Heart right ventricle (tissue), 16 donors: ENCODE results near the gene DSP. TPM values are rescaled to one million over a fixed set of nuclear protein-coding genes. Genes with fewer than 3 reads are reported as not detected.

ENCODE experiments used
- ATAC-seq, 8 donors: fragments of 200-7000 bp; cut with Tn5 transposase; one replicate each; pipeline ENCODE4 v1.9.1; 2020; ENCODE audit warnings: mild to moderate bottlenecking in 8 of 8, moderate library complexity in 8 of 8, moderate number of reproducible peaks in 1 of 8
- DNase-seq, 2 donors: peaks; one replicate each; pipeline ENCODE4 v3.0.0-alpha.2; 2020
- H3K27ac ChIP-seq, 10 donors: fragments of 200-600 bp; sonication (generic) in 2 of 10; one replicate each; pipeline versions ENCODE4 v1.5.0 to v1.8.0; 2020 to 2022; ENCODE audit warnings: mild to moderate bottlenecking in 3 of 10
- H3K27me3 ChIP-seq, 7 donors: fragments of 200-600 bp; one replicate each; pipeline ENCODE4 v1.8.0; 2021 to 2022; ENCODE audit warnings: mild to moderate bottlenecking in 2 of 7
- H3K36me3 ChIP-seq, 9 donors: fragments of 200-600 bp; sonication (generic) in 1 of 9; one replicate each; pipeline versions ENCODE4 v1.5.0 to v1.8.0; 2020 to 2022; ENCODE audit warnings: mild to moderate bottlenecking in 2 of 9
- H3K4me1 ChIP-seq, 9 donors: fragments of 200-600 bp; sonication (generic) in 1 of 9; one replicate each; pipeline versions ENCODE4 v1.5.0 to v1.8.0; 2020 to 2022; ENCODE audit warnings: mild to moderate bottlenecking in 4 of 9
- H3K4me3 ChIP-seq, 10 donors: fragments of 200-600 bp; sonication (generic) in 2 of 10; one replicate each; pipeline versions ENCODE4 v1.5.0 to v1.8.0; 2020 to 2022; ENCODE audit warnings: mild to moderate bottlenecking in 7 of 10, moderate library complexity in 2 of 10
- H3K9me3 ChIP-seq, 11 donors: fragments of 200-600 bp in 10 of 11; sonication (generic) in 2 of 11; one replicate each; pipeline versions ENCODE4 v1.5.0 to v1.8.0; 2013 to 2022; ENCODE audit warnings: mild to moderate bottlenecking in 2 of 11, control low read depth in 1 of 11, moderate library complexity in 1 of 11
- WGBS, 2 donors: extraction: QIAGEN DNeasy Blood & Tissue Kit; methylation state at CpG; one replicate each; pipeline ENCODE4 v1.1.7; 2013; ENCODE audit warnings: inconsistent platforms in 1 of 2; 5-methylcytosine and 5-hydroxymethylcytosine counted together
- intact Hi-C, 10 donors: fragments of 100-400 bp; cut with DNase I; formaldehyde crosslinking; loops; one replicate each; pipeline versions ENCODE4 v1.11.1 to v1.14.2; 2022
- polyA plus RNA-seq, 2 donors: library from polyadenylated mRNA; stranded (reverse); fragments of 200-250 nt; gene quantifications; one replicate each; pipeline ENCODE4 v1.2.3, GENCODE V29; 2013
- total RNA-seq, 10 donors: library from RNA; stranded (reverse); fragmentation: NEBNext Ultra II Directional in 3 of 10; extraction: Animal tissue kit (Norgen Biotek cat#: 25700) in 3 of 10; gene quantifications; one replicate each; pipeline versions ENCODE4 v1.2.1 to v1.2.4, GENCODE V29; 2021 to 2023
- TF ChIP-seq, protein P1 (sequence below), 9 donors: fragments of 200-600 bp; sonication (generic) in 2 of 9; IDR thresholded peaks; one replicate each; pipeline versions ENCODE4 v1.5.0 to v1.8.0; 2021 to 2022; ENCODE audit warnings: antibody characterized with exemption in 9 of 9, mild to moderate bottlenecking in 5 of 9, moderate library complexity in 1 of 9
- donor health status: Arrhythmogenic right ventricular cardiomyopathy.
- donor health status: ischemic (EF 13 %, LVEDD 7.1; RV severe dilation, severe dysfunction).
- donor health status: healthy with polysubstance abuse.
- donor health status: DM: no; HTN: yes; CAD: no.
- donor health status: DM: no; HTN: no; CAD: no.
- donor health status: ischemic (EF 25% LVEDD 6.9; RV normal size, moderate dysfunction).
- donor health status: ischemic (EF 25% LVEDD 5.7; RV mildly dilated, moderate dysfunction).
- donor health status: healthy.
- donor health status: DM: yes; HTN: yes; CAD: no.
- donor health status: Ischemic cardiomyopathy.
- donor health status: ischemic (EF 35%, LVEDD 5.7; RV mildly dilated, moderate dysfunction).
- donor health status: nonischemic (EF 11% LVEDD 7.7; RV severe dilation, severe dysfunction).
- donor health status: DM: yes; HTN: yes; CAD: no.
- donor health status: PGD.
- donor health status: ischemic (EF 29% LVEDD 5.4; RV normal size, mild dysfunction).
- donor health status: nonischemic (EF 23%, LVEDD 6.1; RV moderate dilation, normal function).

The DSP gene
- total and polyA plus RNA-seq, 12 donors = 56.5 to 471 (median 355) TPM

DNA sequence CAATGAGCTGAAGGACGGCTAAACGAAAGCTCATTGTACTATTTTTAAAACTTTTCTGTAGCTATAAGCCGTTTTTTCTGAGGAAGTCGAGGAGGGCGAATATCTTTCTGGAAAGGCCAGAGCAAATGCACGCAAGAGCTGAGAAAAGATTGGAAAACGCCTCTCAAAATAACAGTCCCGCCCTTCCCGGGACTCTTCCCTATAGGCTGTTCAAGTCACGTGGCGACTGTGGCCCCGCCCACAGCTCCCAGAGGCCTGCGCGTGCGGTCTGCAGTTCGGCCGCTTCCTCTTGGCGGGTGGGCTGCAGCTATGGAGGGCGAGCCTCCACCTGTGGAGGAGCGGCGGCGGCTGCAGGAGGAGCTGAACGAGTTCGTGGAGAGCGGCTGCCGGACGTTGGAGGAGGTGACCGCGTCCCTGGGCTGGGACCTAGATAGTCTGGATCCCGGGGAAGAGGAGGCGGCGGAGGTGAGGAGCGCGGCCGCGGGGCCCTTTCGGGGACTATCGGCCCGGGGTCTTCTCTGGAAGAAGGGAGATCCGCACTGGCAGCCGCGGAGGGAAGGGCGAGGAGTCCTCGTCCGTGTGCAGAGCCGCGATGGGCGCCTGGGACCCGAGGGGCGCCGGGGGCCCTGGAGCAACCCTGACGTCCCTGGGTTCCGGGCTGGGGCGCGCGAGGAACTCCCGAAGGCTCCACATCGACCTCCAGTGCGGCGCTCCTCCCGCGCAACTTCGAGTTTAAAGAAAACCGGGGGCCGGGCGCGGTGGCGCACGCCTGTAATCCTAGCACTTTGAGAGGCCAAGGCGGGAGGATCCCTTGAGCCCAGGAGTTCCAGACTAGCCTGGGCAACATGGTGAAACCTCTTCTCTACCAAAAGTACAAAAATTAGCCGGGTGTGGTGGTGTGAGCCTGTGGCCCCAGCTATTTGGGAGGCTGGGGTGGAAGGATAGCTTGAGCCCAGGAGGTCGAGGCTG is 48.8 kb downstream of the DSP start, which contains the start of gene SNRNP48:
Gene SNRNP48 (plus strand): TSS at position 250 of the 969 bp plus-strand sequence. CDS start 60 bp downstream, at position 310.
- H3K4me3 ChIP-seq = peak within 1 kb of the TSS; percentile 63 to 100 (median 90)
- no peaks in the 10 kb centered on the region for H3K9me3 ChIP-seq
- TF ChIP-seq, protein P1, sequence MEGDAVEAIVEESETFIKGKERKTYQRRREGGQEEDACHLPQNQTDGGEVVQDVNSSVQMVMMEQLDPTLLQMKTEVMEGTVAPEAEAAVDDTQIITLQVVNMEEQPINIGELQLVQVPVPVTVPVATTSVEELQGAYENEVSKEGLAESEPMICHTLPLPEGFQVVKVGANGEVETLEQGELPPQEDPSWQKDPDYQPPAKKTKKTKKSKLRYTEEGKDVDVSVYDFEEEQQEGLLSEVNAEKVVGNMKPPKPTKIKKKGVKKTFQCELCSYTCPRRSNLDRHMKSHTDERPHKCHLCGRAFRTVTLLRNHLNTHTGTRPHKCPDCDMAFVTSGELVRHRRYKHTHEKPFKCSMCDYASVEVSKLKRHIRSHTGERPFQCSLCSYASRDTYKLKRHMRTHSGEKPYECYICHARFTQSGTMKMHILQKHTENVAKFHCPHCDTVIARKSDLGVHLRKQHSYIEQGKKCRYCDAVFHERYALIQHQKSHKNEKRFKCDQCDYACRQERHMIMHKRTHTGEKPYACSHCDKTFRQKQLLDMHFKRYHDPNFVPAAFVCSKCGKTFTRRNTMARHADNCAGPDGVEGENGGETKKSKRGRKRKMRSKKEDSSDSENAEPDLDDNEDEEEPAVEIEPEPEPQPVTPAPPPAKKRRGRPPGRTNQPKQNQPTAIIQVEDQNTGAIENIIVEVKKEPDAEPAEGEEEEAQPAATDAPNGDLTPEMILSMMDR (IDR thresholded peaks at IDR 0.05) = no peak
- H3K4me1 ChIP-seq = peaks cover 0 to 56% (median 39%) of the 10 kb centered on the region in 9 donors
- DNase-seq = peak; percentile 94 to 96
- 0 to 1% methylated on average over 70 to 72 of the region's 72 CpGs for whole genome bisulfite sequencing, 2 donors
- H3K27ac ChIP-seq = peak within 1 kb of the TSS; percentile 16 to 89 (median 86)
- intact Hi-C loops = loop anchor here in 3 of 10 donors (10.0 kb wide), 3 partner anchors 165 to 275 kb away; partner anchors contain the start of gene SSR1 (in 1 of the 3)
- H3K36me3 ChIP-seq = peaks cover 0 to 25% (median 8%) of the 10 kb centered on the region in 9 donors
- peak; percentile 98 to 100 (median 99) for ATAC-seq
- H3K27me3 ChIP-seq = no peaks in the 10 kb centered on the region

DNA sequence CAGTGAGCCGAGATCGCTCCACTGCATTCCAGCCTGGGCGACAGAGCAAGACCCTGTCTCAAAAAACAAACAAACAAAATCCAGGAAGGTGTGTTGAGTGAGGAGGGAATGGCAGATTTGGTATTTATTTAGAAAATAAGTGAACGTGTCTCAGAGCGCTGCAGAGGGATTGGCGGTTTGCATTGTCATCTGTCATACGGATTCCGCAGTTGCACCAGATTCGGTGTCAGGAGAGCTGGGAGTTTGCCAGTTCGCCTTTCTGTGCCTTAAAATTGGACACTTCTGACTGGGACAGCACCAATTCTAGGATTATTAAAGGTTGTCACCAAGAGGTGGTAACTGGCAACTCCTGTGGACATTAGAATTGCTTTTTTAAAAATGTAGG is 49.4 kb downstream of the DSP start:
- Histone ChIP-seq H3K4me1 (peaks cover 0 to 57% (median 39%) of the 10 kb centered on the region in 9 donors), H3K27me3 (no peaks in the 10 kb centered on the region), H3K9me3 (no peaks in the 10 kb centered on the region), H3K27ac (peak overlapping the region in 9 of 10 donors; percentile 64 to 89 (median 88)), H3K4me3 (peak overlapping the region; percentile 63 to 100 (median 90)), H3K36me3 (peaks cover 0 to 29% (median 14%) of the 10 kb centered on the region in 9 donors)
- ATAC-seq = peak in 3 of 8 donors; percentile 10 to 29 (median 13)
- DNase-seq = peak in 1 of 2 donors; percentile 40
- intact Hi-C loops = loop anchor here in 1 of 10 donors (10.0 kb wide), 1 partner anchor 276 kb away; the partner anchor contains the start of gene SSR1
- TF ChIP-seq, protein P1 (IDR thresholded peaks at IDR 0.05) = no peak
- 10 to 11% methylated on average over 10 of the region's 10 CpGs for WGBS, 2 donors

DNA sequence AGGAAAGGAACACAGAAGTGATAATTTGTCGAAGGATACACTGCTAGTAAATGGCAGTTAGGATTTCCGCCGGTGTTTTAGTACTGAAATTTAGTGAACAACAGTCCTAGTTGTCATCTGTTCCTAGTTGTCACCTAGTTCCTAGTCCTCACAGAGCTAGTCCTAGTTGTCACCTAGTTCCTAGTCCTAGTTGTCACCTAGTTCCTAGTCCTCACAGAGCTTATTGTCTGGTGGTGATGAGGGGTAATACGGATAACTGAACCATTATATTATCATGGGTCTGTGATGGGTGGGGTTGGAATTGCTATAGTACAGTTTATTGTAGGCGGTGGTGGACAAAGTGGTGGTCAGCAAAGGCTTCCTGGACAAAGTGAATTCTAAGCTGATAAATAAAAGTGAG is 50.3 kb downstream of the DSP start:
- Histone ChIP-seq H3K4me1 (peaks cover 0 to 57% (median 39%) of the 10 kb centered on the region in 9 donors), H3K9me3 (no peaks in the 10 kb centered on the region), H3K36me3 (peaks cover 0 to 37% (median 20%) of the 10 kb centered on the region in 9 donors), H3K27me3 (no peaks in the 10 kb centered on the region), H3K4me3 (peak overlapping the region in 6 of 10 donors; percentile 78 to 98 (median 87)), H3K27ac (peak overlapping the region in 5 of 10 donors; percentile 4 to 83 (median 80))
- TF ChIP-seq, protein P1 (IDR thresholded peaks at IDR 0.05) = no peak
- 96 to 97% methylated on average over 5 of the region's 5 CpGs for WGBS, 2 donors
- no peak for ATAC-seq
- intact Hi-C loops = loop anchor here in 1 of 10 donors (10.0 kb wide), 1 partner anchor 277 kb away; the partner anchor contains the start of gene SSR1
- DNase-seq = no peak

DNA sequence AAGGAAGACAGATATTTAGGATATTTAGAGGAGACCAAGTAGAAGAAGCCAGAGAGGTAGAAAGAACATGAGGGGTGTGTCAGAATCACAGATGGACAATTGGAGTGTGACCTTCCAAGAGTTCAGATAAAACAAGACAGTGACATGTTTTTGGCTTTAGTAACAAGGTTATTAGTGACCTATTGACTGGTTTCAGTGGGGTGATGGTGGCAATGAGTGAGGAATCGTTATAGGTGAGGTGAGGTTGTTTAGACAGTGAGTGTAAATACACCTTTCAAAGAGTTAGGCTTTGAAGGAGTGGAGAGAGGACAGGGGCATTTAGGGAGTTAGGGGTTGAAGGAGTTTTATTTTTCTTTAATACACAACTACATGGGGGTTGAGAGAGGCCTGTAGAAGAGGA is 51.8 kb downstream of the DSP start:
- no peaks in the 10 kb centered on the region for H3K27me3 ChIP-seq
- WGBS, 2 donors = 82% methylated on average over 1 of the region's 1 CpG
- TF ChIP-seq, protein P1 (IDR thresholded peaks at IDR 0.05) = no peak
- peaks cover 0 to 57% (median 39%) of the 10 kb centered on the region in 9 donors for H3K4me1 ChIP-seq
- ATAC-seq (no peak), DNase-seq (no peak)
- intact Hi-C loops = loop anchor here in 1 of 10 donors (10.0 kb wide), 1 partner anchor 278 kb away; the partner anchor contains the start of gene SSR1
- H3K4me3 ChIP-seq = no peak overlapping the region
- H3K9me3 ChIP-seq = no peaks in the 10 kb centered on the region
- peak overlapping the region in 5 of 10 donors; percentile 29 to 82 (median 72) for H3K27ac ChIP-seq
- H3K36me3 ChIP-seq = peaks cover 0 to 52% (median 21%) of the 10 kb centered on the region in 9 donors
